ENCODE data around the gene NDUFA8. TPM values are rescaled to one million over a fixed set of nuclear protein-coding genes. Genes with fewer than 3 reads are reported as not detected.

Gene NDUFA8
- total RNA-seq, 1 donor from 2014 or later: 46.1 TPM

- H3K27ac Mint-ChIP-seq (ENCODE audit: unreplicated experiment): no peak overlapping the region
- H3K36me3 Mint-ChIP-seq (ENCODE audit: unreplicated experiment): no peaks in the 10 kb centered on the region
- H3K9me3 Mint-ChIP-seq (ENCODE audit: unreplicated experiment): no peaks in the 10 kb centered on the region
- H3K4me1 Mint-ChIP-seq (ENCODE audit: low read depth, unreplicated experiment): no peaks in the 10 kb centered on the region
- peaks cover 3% of the 10 kb centered on the region for H3K27me3 Mint-ChIP-seq (ENCODE audit: unreplicated experiment)
- no peak for DNase-seq
- H3K4me3 Mint-ChIP-seq (ENCODE audit: unreplicated experiment): no peak overlapping the region
- TF ChIP-seq CTCF (IDR thresholded peaks at IDR 0.05; ENCODE audit: partially characterized antibody, unreplicated experiment): no peak
Measured at GRCh38 chr9:122143296-122143695, 16.3 kb downstream of the NDUFA8 start.

GRCh38 chr9:122141671-122142070 is 17.9 kb downstream of the NDUFA8 start:
- Mint-ChIP-seq H3K27ac (ENCODE audit: unreplicated experiment) (no peak overlapping the region), H3K4me1 (ENCODE audit: low read depth, unreplicated experiment) (no peaks in the 10 kb centered on the region), H3K4me3 (ENCODE audit: unreplicated experiment) (no peak overlapping the region), H3K27me3 (ENCODE audit: unreplicated experiment) (peaks cover 3% of the 10 kb centered on the region), H3K36me3 (ENCODE audit: unreplicated experiment) (no peaks in the 10 kb centered on the region), H3K9me3 (ENCODE audit: unreplicated experiment) (no peaks in the 10 kb centered on the region)
- no peak for TF ChIP-seq CTCF (IDR thresholded peaks at IDR 0.05; ENCODE audit: partially characterized antibody, unreplicated experiment)
- no peak for DNase-seq

- no peak overlapping the region for H3K27ac Mint-ChIP-seq (ENCODE audit: unreplicated experiment)
- no peak overlapping the region for H3K4me3 Mint-ChIP-seq (ENCODE audit: unreplicated experiment)
- peaks cover 3% of the 10 kb centered on the region for H3K27me3 Mint-ChIP-seq (ENCODE audit: unreplicated experiment)
- no peaks in the 10 kb centered on the region for H3K9me3 Mint-ChIP-seq (ENCODE audit: unreplicated experiment)
- DNase-seq: no peak
- H3K36me3 Mint-ChIP-seq (ENCODE audit: unreplicated experiment): no peaks in the 10 kb centered on the region
- H3K4me1 Mint-ChIP-seq (ENCODE audit: low read depth, unreplicated experiment): no peaks in the 10 kb centered on the region
- TF ChIP-seq CTCF (IDR thresholded peaks at IDR 0.05; ENCODE audit: partially characterized antibody, unreplicated experiment): no peak
Measured at GRCh38 chr9:122140368-122141193, 19.0 kb downstream of the NDUFA8 start.

GRCh38 chr9:122138560-122139268 is 20.9 kb downstream of the NDUFA8 start:
- no peaks in the 10 kb centered on the region for H3K9me3 Mint-ChIP-seq (ENCODE audit: unreplicated experiment)
- no peak for TF ChIP-seq CTCF (IDR thresholded peaks at IDR 0.05; ENCODE audit: partially characterized antibody, unreplicated experiment)
- DNase-seq: no peak
- no peak overlapping the region for H3K27ac Mint-ChIP-seq (ENCODE audit: unreplicated experiment)
- no peaks in the 10 kb centered on the region for H3K36me3 Mint-ChIP-seq (ENCODE audit: unreplicated experiment)
- no peak overlapping the region for H3K4me3 Mint-ChIP-seq (ENCODE audit: unreplicated experiment)
- H3K27me3 Mint-ChIP-seq (ENCODE audit: unreplicated experiment): peaks cover 2% of the 10 kb centered on the region
- H3K4me1 Mint-ChIP-seq (ENCODE audit: low read depth, unreplicated experiment): no peaks in the 10 kb centered on the region

DNA sequence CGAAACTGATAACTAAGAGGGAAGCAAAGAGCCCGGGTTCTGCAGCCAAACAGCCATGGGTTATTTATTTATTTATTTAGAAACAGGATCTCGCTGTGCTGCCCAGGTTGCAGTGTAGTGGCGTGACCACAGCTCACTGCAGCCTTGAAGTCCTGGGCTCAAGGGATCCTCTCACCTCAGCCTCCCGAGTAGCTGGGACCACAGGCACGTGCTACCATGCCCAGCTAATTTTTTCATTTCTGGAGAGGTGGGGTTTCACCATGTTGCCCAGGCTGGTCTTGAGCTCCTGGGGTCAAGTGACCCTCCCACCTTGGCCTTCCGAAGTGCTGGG is 24.1 kb downstream of the NDUFA8 start:
- no peak for DNase-seq
- H3K4me3 Mint-ChIP-seq (ENCODE audit: unreplicated experiment): no peak overlapping the region
- H3K36me3 Mint-ChIP-seq (ENCODE audit: unreplicated experiment): no peaks in the 10 kb centered on the region
- no peak for TF ChIP-seq CTCF (IDR thresholded peaks at IDR 0.05; ENCODE audit: partially characterized antibody, unreplicated experiment)
- no peaks in the 10 kb centered on the region for H3K9me3 Mint-ChIP-seq (ENCODE audit: unreplicated experiment)
- H3K27ac Mint-ChIP-seq (ENCODE audit: unreplicated experiment): no peak overlapping the region
- peaks cover 5% of the 10 kb centered on the region for H3K27me3 Mint-ChIP-seq (ENCODE audit: unreplicated experiment)
- no peaks in the 10 kb centered on the region for H3K4me1 Mint-ChIP-seq (ENCODE audit: low read depth, unreplicated experiment)

Data from glutamatergic neuron (in vitro differentiated cells).